Suprapubic skin (tissue), 4 donors: ENCODE results near the gene ATP8B1.

Experiments
- CTCF ChIP-seq, 2 donors: fragments of 200-600 bp in 1 of 2; fragments of 450-650 bp in 1 of 2; sonication (generic) in 1 of 2; IDR thresholded peaks; one replicate each; pipeline ENCODE4 v1.5.1; 2016 to 2019; ENCODE audit warnings: antibody characterized with exemption in 2 of 2, mild to moderate bottlenecking in 1 of 2, moderate library complexity in 1 of 2
- EP300 ChIP-seq: sonication (generic); formaldehyde crosslinking; IDR thresholded peaks from one replicate; pipeline ENCODE4 v1.6.1; 2017; ENCODE audit warnings: antibody characterized with exemption
- POLR2A ChIP-seq, 2 donors: fragments of 450-650 bp; IDR thresholded peaks; one replicate each; pipeline ENCODE4 v1.6.1; 2017; ENCODE audit warnings: antibody characterized with exemption in 2 of 2, mild to moderate bottlenecking in 2 of 2, moderate library complexity in 2 of 2
- POLR2AphosphoS5 ChIP-seq, 3 donors: sonication (generic); formaldehyde crosslinking; IDR thresholded peaks; one replicate each; pipeline ENCODE4 v1.6.1; 2017; ENCODE audit warnings: antibody characterized with exemption in 3 of 3

- TF ChIP-seq EP300 (no peak), POLR2AphosphoS5 (IDR thresholded peaks at IDR 0.05) (no peak), POLR2A (IDR thresholded peaks at IDR 0.05) (no peak), CTCF (IDR thresholded peaks at IDR 0.05) (no peak)
Observed at GRCh38 chr18:57644540-57644939, 158.6 kb downstream of the ATP8B1 start.
